Activated CD8-positive, alpha-beta memory T cell treated with anti-CD3 and anti-CD28 coated beads, Interleukin-2, amount 50 U/mL, for 24 hours (primary cell): ENCODE measurements around the gene NOP9.
"Not testable (repeated sequence)": the region's sequence is repeated elsewhere in the genome, so short reads cannot be mapped to it uniquely, and the experiment has no call there.

ENCODE experiments used
- DNase-seq: peaks from one replicate; pipeline ENCODE4 v3.0.0-alpha.2; 2020; ENCODE audit errors: extremely low read depth

The NOP9 gene

DNA sequence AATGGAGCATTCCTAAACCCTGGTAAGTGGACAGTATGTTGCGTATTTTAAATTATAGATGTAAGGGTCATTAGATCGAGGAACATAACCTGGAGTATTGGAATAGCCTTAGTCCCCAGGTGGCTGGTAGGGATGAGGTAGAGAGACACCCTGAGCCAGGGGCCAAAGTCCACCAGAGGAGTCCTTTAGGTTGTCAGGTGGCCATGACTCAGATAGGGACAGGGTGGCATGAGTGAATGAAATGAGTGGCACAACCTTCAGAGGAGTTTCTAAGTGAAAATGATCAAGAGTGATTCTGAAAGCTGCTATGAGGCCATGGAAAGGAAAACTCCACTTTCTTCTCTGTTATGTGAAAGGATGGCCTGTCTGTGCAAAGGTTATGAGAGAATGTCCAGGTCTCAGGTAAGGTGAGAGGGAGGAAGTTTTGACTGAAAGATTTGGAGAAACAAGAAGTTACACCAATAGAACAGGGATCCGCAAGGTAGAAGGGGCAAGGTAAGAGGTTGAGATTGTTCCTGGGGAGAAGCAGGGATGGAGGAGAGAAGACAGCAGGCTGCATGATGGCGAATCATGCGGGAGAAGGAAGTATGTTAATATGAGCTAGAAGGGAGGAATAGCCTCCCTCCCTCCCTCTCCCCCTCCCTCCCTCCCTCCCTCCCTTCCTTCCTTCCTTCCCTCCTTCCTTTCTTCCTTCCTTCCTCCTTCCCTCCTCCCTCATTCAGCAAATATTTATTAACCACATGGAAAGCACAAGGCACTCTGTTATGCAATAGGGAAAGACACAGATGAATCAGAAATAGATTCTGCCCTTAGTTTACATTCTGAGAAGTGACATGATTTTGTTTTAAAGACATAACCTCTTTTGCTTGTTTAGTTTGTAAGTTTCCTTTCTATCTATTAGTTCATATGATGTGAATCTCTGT, 54.2 kb downstream of the NOP9 start:
- no peak for DNase-seq

DNA sequence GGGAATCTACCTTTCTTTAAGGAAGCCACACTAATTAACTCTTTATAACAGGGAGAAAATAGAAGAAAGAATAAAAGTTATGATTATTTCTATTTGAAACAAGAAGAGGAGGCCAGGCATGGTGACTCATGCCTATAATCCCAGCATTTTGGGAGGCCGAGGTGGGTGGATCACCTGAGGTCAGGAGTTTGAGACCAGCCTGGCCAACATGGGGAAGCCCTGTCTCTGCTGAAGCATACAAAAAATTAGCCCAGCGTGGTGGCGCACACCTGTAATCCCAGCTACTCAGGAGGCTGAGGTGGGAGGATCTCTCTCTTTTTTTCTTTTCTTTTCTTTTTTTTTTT, 54.8 kb downstream of the NOP9 start:
- not testable (repeated sequence) for DNase-seq

DNA sequence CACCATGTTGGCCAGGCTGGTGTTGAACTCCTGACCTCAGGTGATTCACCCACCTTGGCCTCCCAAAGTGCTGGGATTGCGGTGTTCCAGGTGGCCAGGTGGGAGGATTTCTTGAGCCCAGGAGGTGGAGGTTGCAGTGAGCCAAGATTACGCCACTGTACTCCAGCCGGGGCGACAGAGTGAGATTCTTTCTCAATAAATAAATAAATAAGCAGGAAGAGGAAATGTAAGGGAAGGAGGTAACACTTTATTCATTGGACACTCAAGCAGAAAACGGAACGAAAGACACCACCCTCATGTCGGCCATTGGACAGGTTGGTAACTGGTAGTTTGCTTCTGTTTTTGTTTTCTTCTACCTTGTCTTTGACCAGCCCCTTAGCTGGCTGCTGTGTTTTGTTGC, 55.4 kb downstream of the NOP9 start:
- DNase-seq = no peak

DNA sequence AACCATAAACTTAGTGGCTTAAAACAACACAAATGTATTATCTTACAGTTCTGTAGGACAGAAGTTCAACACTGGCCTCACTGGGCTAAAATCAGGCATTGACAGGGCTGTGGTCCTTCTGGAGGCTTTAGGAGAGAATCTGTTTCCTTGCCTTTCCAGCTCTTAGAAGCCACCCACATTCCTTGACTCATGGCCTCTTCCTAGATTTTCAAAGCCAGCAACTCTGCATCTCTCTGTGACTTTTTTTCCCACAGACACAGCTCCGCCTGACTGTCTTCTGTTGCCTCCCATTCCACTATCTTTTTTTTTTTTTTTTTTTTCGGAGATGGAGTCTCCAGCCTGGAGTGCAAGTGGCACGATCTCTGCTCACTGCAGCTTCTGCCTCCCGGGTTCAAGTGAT, 56.6 kb downstream of the NOP9 start:
- DNase-seq = no peak
